ENCODE data around the gene GNAT1. TPM values are rescaled to one million over a fixed set of nuclear protein-coding genes. Genes with fewer than 3 reads are reported as not detected.

The GNAT1 gene
- total RNA-seq, 1 experiment from 2014 or later = 0.50 TPM

GRCh38 chr3:50147447-50147846 lies 44.0 kb upstream of the GNAT1 start:
- Histone ChIP-seq H3K36me3 (ENCODE audit: control insufficient read depth, insufficient read depth, low read length) (no peaks in the 10 kb centered on the region), H3K4me3 (ENCODE audit: low read depth, low read length) (no peak overlapping the region), H3K9me3 (no peaks in the 10 kb centered on the region), H3K27me3 (replicated peaks; ENCODE audit: control insufficient read depth, insufficient read depth, low read length) (no peaks in the 10 kb centered on the region), H3K4me1 (no peaks in the 10 kb centered on the region)
- ChIA-PET CTCF (no interaction called here), POLR2A (no interaction called here)
- Mint-ChIP-seq H3K9me3 (ENCODE audit: unreplicated experiment) (no peaks in the 10 kb centered on the region), H3K4me1 (ENCODE audit: low read depth, unreplicated experiment) (peaks cover 10% of the 10 kb centered on the region), H3K4me3 (ENCODE audit: unreplicated experiment) (no peak overlapping the region), H3K27ac (ENCODE audit: unreplicated experiment) (no peak overlapping the region), H3K27me3 (ENCODE audit: insufficient read depth, unreplicated experiment) (no peaks in the 10 kb centered on the region), H3K36me3 (ENCODE audit: insufficient read depth, unreplicated experiment) (no peaks in the 10 kb centered on the region)
- intact Hi-C loops (cut with micrococcal nuclease; ENCODE audit: unreplicated experiment) = no loop called here
- DNase-seq = no peak
- BruUV-seq (replicated peaks) = no TSS peak
- TF ChIP-seq CTCF (IDR thresholded peaks at IDR 0.05; ENCODE audit: insufficient read depth in 1 of 2, low read depth in 1 of 2, low read length in 1 of 2, severe bottlenecking in 1 of 2, unreplicated experiment in 1 of 2) = no peak

- Histone ChIP-seq H3K4me3 (ENCODE audit: low read depth, low read length) (no peak overlapping the region), H3K9me3 (no peaks in the 10 kb centered on the region), H3K36me3 (ENCODE audit: control insufficient read depth, insufficient read depth, low read length) (no peaks in the 10 kb centered on the region), H3K4me1 (no peaks in the 10 kb centered on the region), H3K27me3 (replicated peaks; ENCODE audit: control insufficient read depth, insufficient read depth, low read length) (no peaks in the 10 kb centered on the region)
- DNase-seq = no peak
- no peak for TF ChIP-seq CTCF (IDR thresholded peaks at IDR 0.05; ENCODE audit: insufficient read depth in 1 of 2, low read depth in 1 of 2, low read length in 1 of 2, severe bottlenecking in 1 of 2, unreplicated experiment in 1 of 2)
- H3K4me3 Mint-ChIP-seq (ENCODE audit: unreplicated experiment) = no peak overlapping the region
- H3K27me3 Mint-ChIP-seq (ENCODE audit: insufficient read depth, unreplicated experiment) = no peaks in the 10 kb centered on the region
- H3K9me3 Mint-ChIP-seq (ENCODE audit: unreplicated experiment) = no peaks in the 10 kb centered on the region
- intact Hi-C loops (cut with micrococcal nuclease; ENCODE audit: unreplicated experiment) = no loop called here
- CTCF ChIA-PET = interaction anchor here (0.6 kb wide), 1 partner anchor 50 kb away, joined by 8 read pairs; no protein-coding TSS in a partner anchor
- no peak overlapping the region for H3K27ac Mint-ChIP-seq (ENCODE audit: unreplicated experiment)
- H3K4me1 Mint-ChIP-seq (ENCODE audit: low read depth, unreplicated experiment) = peaks cover 10% of the 10 kb centered on the region
- no TSS peak for BruUV-seq (replicated peaks)
- no peaks in the 10 kb centered on the region for H3K36me3 Mint-ChIP-seq (ENCODE audit: insufficient read depth, unreplicated experiment)
- POLR2A ChIA-PET = no interaction called here
Measured at GRCh38 chr3:50147861-50148260, 43.5 kb upstream of the GNAT1 start.

- BruUV-seq (replicated peaks) = no TSS peak
- no peak overlapping the region for H3K4me3 Mint-ChIP-seq (ENCODE audit: unreplicated experiment)
- H3K36me3 Mint-ChIP-seq (ENCODE audit: insufficient read depth, unreplicated experiment) = peaks cover 4% of the 10 kb centered on the region
- TF ChIP-seq CTCF (IDR thresholded peaks at IDR 0.05; ENCODE audit: insufficient read depth in 1 of 2, low read depth in 1 of 2, low read length in 1 of 2, severe bottlenecking in 1 of 2, unreplicated experiment in 1 of 2) = no peak
- intact Hi-C loops (cut with micrococcal nuclease; ENCODE audit: unreplicated experiment) = no loop called here
- H3K9me3 Mint-ChIP-seq (ENCODE audit: unreplicated experiment) = no peaks in the 10 kb centered on the region
- H3K4me3 ChIP-seq (ENCODE audit: low read depth, low read length) = no peak overlapping the region
- H3K27me3 ChIP-seq (replicated peaks; ENCODE audit: control insufficient read depth, insufficient read depth, low read length) = no peaks in the 10 kb centered on the region
- DNase-seq = no peak
- H3K9me3 ChIP-seq = no peaks in the 10 kb centered on the region
- no peaks in the 10 kb centered on the region for H3K36me3 ChIP-seq (ENCODE audit: control insufficient read depth, insufficient read depth, low read length)
- no peaks in the 10 kb centered on the region for H3K27me3 Mint-ChIP-seq (ENCODE audit: insufficient read depth, unreplicated experiment)
- ChIA-PET CTCF (no interaction called here), POLR2A (no interaction called here)
- H3K4me1 ChIP-seq = no peaks in the 10 kb centered on the region
- peak overlapping the region; percentile 21 for H3K27ac Mint-ChIP-seq (ENCODE audit: unreplicated experiment)
- H3K4me1 Mint-ChIP-seq (ENCODE audit: low read depth, unreplicated experiment) = peaks cover 21% of the 10 kb centered on the region
Measured at GRCh38 chr3:50150404-50150750, 41.0 kb upstream of the GNAT1 start.
